OCI-LY3 (cell line): Measurements from ENCODE around the gene MYD88.

Source experiments
- EZH2phosphoT487 ChIP-seq: fragments of 200-600 bp; shearing (Covaris generic); IDR thresholded peaks from 2 replicates; pipeline ENCODE4 v1.6.1; 2018; ENCODE audit warnings: antibody characterized with exemption, mixed run types, low read depth
- TF ChIP-seq, protein P1 (sequence below): fragments of 200-600, 300-600 bp; sonication (generic); IDR thresholded peaks from 2 replicates; pipeline ENCODE4 v1.5.1; 2014; ENCODE audit warnings: antibody characterized with exemption, low read length, low read depth

DNA sequence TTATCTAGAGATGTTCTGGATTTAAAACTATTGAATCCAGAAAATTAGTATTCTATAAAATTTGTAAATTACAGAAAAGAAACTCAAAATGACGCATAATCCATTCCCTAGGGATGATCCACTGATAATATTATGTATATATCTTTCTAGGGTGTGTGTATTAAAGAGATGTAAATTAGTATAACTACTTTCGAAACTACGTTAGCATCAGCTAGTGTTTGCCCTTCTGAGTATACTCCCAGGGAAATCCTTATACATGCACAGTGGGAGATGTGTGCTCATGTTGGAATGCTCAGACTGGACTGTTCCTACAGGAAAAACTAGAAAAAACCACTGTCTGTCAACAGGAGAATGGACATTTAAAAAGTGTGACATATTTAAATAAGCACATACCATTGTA, 38.0 kb upstream of the MYD88 start:
- TF ChIP-seq, protein P1, sequence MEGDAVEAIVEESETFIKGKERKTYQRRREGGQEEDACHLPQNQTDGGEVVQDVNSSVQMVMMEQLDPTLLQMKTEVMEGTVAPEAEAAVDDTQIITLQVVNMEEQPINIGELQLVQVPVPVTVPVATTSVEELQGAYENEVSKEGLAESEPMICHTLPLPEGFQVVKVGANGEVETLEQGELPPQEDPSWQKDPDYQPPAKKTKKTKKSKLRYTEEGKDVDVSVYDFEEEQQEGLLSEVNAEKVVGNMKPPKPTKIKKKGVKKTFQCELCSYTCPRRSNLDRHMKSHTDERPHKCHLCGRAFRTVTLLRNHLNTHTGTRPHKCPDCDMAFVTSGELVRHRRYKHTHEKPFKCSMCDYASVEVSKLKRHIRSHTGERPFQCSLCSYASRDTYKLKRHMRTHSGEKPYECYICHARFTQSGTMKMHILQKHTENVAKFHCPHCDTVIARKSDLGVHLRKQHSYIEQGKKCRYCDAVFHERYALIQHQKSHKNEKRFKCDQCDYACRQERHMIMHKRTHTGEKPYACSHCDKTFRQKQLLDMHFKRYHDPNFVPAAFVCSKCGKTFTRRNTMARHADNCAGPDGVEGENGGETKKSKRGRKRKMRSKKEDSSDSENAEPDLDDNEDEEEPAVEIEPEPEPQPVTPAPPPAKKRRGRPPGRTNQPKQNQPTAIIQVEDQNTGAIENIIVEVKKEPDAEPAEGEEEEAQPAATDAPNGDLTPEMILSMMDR: no peak
- no peak for TF ChIP-seq EZH2phosphoT487
